ENCODE results near the gene LMF1. TPM values are rescaled to one million over a fixed set of nuclear protein-coding genes. Genes with fewer than 3 reads are reported as not detected.

Gene LMF1
- total and polyA plus RNA-seq, 8 donors: 7.6 to 121 (median 15.8) TPM

GRCh38 chr16:832652-833336 is 138.0 kb downstream of the LMF1 start:
- no peak for TF ChIP-seq POLR2AphosphoS5 (IDR thresholded peaks at IDR 0.05)
- no peak for TF ChIP-seq CTCF (IDR thresholded peaks at IDR 0.05)
- no peak for TF ChIP-seq POLR2A (IDR thresholded peaks at IDR 0.05)
- TF ChIP-seq EP300 (IDR thresholded peaks at IDR 0.05): no peak
- H3K9me3 ChIP-seq: peaks cover 16 to 40% (median 30%) of the 10 kb centered on the region in 4 donors
- WGBS, 5 donors: 74 to 88% (median 82%) methylated on average over 26 to 35 of the region's 35 CpGs
- intact Hi-C loops (cut with DNase I; ENCODE audit: low total_unique reads): no loop called here
- H3K27me3 ChIP-seq: peaks cover 0 to 46% (median 9%) of the 10 kb centered on the region in 3 donors
- no peak overlapping the region for H3K27ac ChIP-seq
- no peaks in the 10 kb centered on the region for H3K4me1 ChIP-seq
- no peak for DNase-seq
- H3K36me3 ChIP-seq: no peaks in the 10 kb centered on the region
- no peak overlapping the region for H3K4me3 ChIP-seq

DNA sequence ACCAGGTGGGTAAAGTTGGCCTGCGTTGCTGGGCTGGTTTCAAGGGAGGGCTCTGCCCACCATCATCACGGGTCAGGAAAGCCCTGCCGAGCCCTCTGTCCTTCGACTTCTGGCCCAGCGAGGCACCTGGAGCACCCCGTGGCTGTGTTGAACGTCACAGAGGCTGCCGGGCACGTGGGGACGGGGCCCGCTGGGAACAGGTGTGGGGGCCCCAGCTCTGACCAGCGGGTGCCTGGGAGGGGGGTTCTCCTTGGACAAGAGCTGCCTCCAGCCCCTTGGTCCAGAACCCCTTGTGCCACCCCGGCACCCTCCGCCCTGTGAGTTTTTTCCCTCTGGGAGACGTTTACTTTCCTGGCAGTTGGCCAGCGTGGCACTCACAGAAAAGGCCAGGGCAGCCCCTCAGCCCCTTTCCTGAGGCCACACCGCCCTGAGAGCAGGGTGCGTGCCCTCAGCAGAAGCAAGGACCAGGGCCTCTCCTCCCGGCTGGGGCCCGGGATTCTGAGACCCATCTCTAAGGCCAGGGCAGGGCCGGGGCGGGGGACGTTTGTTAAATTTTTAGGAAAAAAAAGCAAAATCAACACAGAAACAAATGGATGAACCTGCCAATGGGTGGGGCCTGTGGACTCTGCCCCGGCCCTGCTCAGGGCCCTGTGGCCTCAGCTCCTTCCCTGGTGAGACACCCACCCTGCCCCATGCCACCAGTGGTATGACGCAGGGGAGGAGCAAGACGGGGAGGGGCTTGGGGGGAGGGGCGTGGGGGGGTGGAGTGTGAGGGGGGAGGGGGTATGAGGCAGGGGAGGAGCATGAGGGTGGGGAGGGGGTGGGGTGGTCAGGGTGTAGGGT is 139.0 kb downstream of the LMF1 start:
- DNase-seq: no peak
- H3K9me3 ChIP-seq: peaks cover 14 to 32% (median 20%) of the 10 kb centered on the region in 4 donors
- H3K4me1 ChIP-seq: no peaks in the 10 kb centered on the region
- no peak for TF ChIP-seq EP300 (IDR thresholded peaks at IDR 0.05)
- no peak for TF ChIP-seq POLR2A (IDR thresholded peaks at IDR 0.05)
- no peak for TF ChIP-seq CTCF (IDR thresholded peaks at IDR 0.05)
- no peak for TF ChIP-seq POLR2AphosphoS5 (IDR thresholded peaks at IDR 0.05)
- intact Hi-C loops (cut with DNase I; ENCODE audit: low total_unique reads): no loop called here
- WGBS, 5 donors: 36 to 53% (median 49%) methylated on average over 16 to 27 of the region's 27 CpGs
- no peaks in the 10 kb centered on the region for H3K36me3 ChIP-seq
- H3K27ac ChIP-seq: no peak overlapping the region
- no peak overlapping the region for H3K4me3 ChIP-seq
- peaks cover 0 to 54% (median 9%) of the 10 kb centered on the region in 3 donors for H3K27me3 ChIP-seq

DNA sequence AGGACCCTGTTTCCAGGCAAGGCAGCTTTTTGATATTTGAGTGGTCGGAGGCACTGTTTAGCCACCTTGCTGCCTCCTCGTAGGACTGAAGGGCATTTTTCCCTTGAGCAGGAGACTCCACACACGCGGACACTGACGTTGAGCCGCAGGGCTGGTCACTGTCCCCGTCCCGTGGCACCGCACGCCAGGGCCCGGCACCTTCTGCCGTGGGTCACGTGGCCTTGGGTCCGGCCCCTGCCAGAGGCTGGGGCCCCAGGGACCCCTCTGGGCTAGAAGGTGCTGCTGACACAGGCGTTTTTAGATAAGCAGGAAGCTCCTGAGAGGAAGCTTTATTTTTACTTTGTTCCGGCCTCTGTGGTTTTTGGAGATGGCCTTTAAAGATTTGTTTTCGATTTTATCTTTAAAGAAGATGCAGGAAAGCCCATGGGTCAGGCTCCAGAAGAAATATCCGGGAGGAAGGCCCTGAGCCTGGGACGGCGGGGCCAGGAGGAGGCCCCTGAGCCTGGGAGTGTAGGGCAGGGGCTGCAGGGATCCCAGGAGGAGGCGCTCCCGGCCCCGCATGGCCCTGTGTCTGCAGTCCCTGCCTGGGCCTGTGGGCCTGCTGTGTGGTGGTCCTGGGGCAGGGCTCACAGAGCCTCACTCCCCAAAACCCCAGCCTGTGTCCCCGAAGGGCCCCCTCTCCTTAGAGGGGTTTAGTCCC is 139.8 kb downstream of the LMF1 start:
- Histone ChIP-seq H3K9me3 (peaks cover 6 to 24% (median 12%) of the 10 kb centered on the region in 4 donors), H3K4me3 (no peak overlapping the region), H3K27ac (no peak overlapping the region), H3K27me3 (peaks cover 0 to 54% (median 9%) of the 10 kb centered on the region in 3 donors), H3K4me1 (no peaks in the 10 kb centered on the region), H3K36me3 (no peaks in the 10 kb centered on the region)
- intact Hi-C loops (cut with DNase I; ENCODE audit: low total_unique reads): no loop called here
- TF ChIP-seq EP300 (IDR thresholded peaks at IDR 0.05) (no peak), POLR2AphosphoS5 (IDR thresholded peaks at IDR 0.05) (no peak), CTCF (IDR thresholded peaks at IDR 0.05) (no peak), POLR2A (IDR thresholded peaks at IDR 0.05) (no peak)
- no peak for DNase-seq
- 45 to 68% (median 64%) methylated on average over 18 to 24 of the region's 24 CpGs for WGBS, 5 donors
